CD8-positive, alpha-beta memory T cell (primary cell): Measurements from ENCODE around the gene CHST8. TPM values are rescaled to one million over a fixed set of nuclear protein-coding genes. Genes with fewer than 3 reads are reported as not detected.

Source experiments
- polyA plus RNA-seq: library from polyadenylated mRNA; unstranded; fragments of 300-500 nt; fragmentation: Illumina TruSeq; gene quantifications from one replicate; pipeline ENCODE4 v1.2.3, GENCODE V29; 2021
- total RNA-seq, 2 experiments: library from RNA; stranded (reverse); gene quantifications; one replicate each; pipeline ENCODE4 v1.2.3, GENCODE V29; 2021

The CHST8 gene
- total and polyA plus RNA-seq, 3 experiments from 2014 or later: not detected

Other genes starting within 250 kb of the CHST8 start
- gene CEBPG, start 248.2 kb upstream of the CHST8 start, total RNA-seq: 10 to 100 TPM; 27.8 to 27.9 TPM
- 12.3 TPM for gene CEBPG, start 248.2 kb upstream of the CHST8 start, polyA plus RNA-seq
- 10 to 100 TPM; 47.9 to 49.0 TPM for gene PEPD, start 100.2 kb upstream of the CHST8 start, total RNA-seq
- 109 TPM for gene PEPD, start 100.2 kb upstream of the CHST8 start, polyA plus RNA-seq
- 1 to 10 TPM; 3.6 to 4.1 TPM for gene KCTD15, start 174.9 kb downstream of the CHST8 start, total RNA-seq
- gene KCTD15, start 174.9 kb downstream of the CHST8 start, polyA plus RNA-seq: 0.28 TPM